GM12878 (cell line): ENCODE results near the gene NFKBIA.

Source experiments
- JUND ChIP-seq: IDR thresholded peaks from 2 replicates; pipeline ENCODE4 v1.6.1; 2012; ENCODE audit warnings: low read depth, mild to moderate bottlenecking, low read length, improper control_type of control experiment, moderate library complexity
- MYB ChIP-seq: fragments of 150-350 bp; IDR thresholded peaks from 2 replicates; pipeline ENCODE4 v1.6.1; 2014; ENCODE audit warnings: mild to moderate bottlenecking, low read depth, low read length, borderline replicate concordance
- NFIC ChIP-seq: IDR thresholded peaks from 2 replicates; pipeline ENCODE4 v1.6.1; 2012; ENCODE audit warnings: low read depth, mild to moderate bottlenecking, inconsistent platforms, low read length, moderate library complexity
- RAD21 ChIP-seq: IDR thresholded peaks from 2 replicates; pipeline ENCODE4 v1.6.1; 2011; ENCODE audit warnings: mild to moderate bottlenecking, low read depth, low read length, moderate library complexity; ENCODE audit not compliant: insufficient read depth
- SUZ12 ChIP-seq: fragments of 200-600 bp; sonication (generic); IDR thresholded peaks from one replicate; pipeline ENCODE4 v1.6.1; 2018; ENCODE audit warnings: antibody characterized with exemption, mild to moderate bottlenecking; ENCODE audit not compliant: unreplicated experiment
- ZNF274 ChIP-seq: IDR thresholded peaks from one replicate; pipeline ENCODE4 v1.8.0; 2011; ENCODE audit not compliant: insufficient read length, insufficient read depth
- TF ChIP-seq, protein P1 (sequence below), 3 experiments: IDR thresholded peaks in 2 of 3; conservative IDR thresholded peaks in 1 of 3; 2 replicates each; pipeline ENCODE4 v1.5.1; 2011; ENCODE audit warnings: low read depth in 3 of 3, low read length in 3 of 3, mild to moderate bottlenecking in 3 of 3, control low read depth in 2 of 3, moderate library complexity in 2 of 3, inconsistent platforms in 1 of 3, mixed read lengths in 1 of 3; ENCODE audit not compliant: control insufficient read depth in 2 of 3, insufficient read depth in 1 of 3; ENCODE audit errors: extremely low read depth in 1 of 3
- TF ChIP-seq, protein P2 (sequence below): fragments of 450-650 bp; formaldehyde crosslinking; IDR thresholded peaks from 2 replicates; pipeline ENCODE4 v1.4.0; 2020; ENCODE audit warnings: mild to moderate bottlenecking, moderate library complexity

DNA sequence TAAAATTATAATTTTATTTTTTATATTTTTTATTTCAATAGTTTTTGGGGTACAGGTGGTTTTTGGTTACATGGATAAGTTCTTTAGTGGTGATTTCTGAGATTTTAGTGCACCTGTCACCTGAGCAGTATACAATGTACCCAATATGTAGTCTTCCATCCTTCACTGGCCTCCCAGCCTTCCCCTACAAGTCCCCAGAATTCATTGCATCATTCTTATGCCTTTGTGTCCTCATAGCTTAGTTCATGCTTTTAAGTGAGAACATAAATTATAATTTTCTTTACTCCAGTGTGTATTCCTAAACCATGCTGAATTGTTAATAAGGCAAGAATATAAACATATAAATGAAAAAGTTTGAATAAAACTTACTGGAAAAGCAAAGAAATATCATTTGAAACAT is 19.1 kb upstream of the NFKBIA start:
- TF ChIP-seq RAD21 (no peak), JUND (no peak), ZNF274 (no peak), SUZ12 (no peak), NFIC (no peak), MYB (no peak)
- TF ChIP-seq, protein P1, sequence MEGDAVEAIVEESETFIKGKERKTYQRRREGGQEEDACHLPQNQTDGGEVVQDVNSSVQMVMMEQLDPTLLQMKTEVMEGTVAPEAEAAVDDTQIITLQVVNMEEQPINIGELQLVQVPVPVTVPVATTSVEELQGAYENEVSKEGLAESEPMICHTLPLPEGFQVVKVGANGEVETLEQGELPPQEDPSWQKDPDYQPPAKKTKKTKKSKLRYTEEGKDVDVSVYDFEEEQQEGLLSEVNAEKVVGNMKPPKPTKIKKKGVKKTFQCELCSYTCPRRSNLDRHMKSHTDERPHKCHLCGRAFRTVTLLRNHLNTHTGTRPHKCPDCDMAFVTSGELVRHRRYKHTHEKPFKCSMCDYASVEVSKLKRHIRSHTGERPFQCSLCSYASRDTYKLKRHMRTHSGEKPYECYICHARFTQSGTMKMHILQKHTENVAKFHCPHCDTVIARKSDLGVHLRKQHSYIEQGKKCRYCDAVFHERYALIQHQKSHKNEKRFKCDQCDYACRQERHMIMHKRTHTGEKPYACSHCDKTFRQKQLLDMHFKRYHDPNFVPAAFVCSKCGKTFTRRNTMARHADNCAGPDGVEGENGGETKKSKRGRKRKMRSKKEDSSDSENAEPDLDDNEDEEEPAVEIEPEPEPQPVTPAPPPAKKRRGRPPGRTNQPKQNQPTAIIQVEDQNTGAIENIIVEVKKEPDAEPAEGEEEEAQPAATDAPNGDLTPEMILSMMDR (IDR thresholded peaks at IDR 0.05 in 2 of 3, conservative IDR thresholded peaks at IDR 0.05 in 1 of 3; ENCODE audit: control insufficient read depth in 2 of 3, extremely low read depth in 1 of 3, insufficient read depth in 1 of 3, low read depth in 3 of 3, low read length in 3 of 3) = no peak
- TF ChIP-seq, protein P2, sequence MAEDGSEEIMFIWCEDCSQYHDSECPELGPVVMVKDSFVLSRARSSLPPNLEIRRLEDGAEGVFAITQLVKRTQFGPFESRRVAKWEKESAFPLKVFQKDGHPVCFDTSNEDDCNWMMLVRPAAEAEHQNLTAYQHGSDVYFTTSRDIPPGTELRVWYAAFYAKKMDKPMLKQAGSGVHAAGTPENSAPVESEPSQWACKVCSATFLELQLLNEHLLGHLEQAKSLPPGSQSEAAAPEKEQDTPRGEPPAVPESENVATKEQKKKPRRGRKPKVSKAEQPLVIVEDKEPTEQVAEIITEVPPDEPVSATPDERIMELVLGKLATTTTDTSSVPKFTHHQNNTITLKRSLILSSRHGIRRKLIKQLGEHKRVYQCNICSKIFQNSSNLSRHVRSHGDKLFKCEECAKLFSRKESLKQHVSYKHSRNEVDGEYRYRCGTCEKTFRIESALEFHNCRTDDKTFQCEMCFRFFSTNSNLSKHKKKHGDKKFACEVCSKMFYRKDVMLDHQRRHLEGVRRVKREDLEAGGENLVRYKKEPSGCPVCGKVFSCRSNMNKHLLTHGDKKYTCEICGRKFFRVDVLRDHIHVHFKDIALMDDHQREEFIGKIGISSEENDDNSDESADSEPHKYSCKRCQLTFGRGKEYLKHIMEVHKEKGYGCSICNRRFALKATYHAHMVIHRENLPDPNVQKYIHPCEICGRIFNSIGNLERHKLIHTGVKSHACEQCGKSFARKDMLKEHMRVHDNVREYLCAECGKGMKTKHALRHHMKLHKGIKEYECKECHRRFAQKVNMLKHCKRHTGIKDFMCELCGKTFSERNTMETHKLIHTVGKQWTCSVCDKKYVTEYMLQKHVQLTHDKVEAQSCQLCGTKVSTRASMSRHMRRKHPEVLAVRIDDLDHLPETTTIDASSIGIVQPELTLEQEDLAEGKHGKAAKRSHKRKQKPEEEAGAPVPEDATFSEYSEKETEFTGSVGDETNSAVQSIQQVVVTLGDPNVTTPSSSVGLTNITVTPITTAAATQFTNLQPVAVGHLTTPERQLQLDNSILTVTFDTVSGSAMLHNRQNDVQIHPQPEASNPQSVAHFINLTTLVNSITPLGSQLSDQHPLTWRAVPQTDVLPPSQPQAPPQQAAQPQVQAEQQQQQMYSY = no peak
